ENCODE measurements around the gene VPS9D1. TPM values are rescaled to one million over a fixed set of nuclear protein-coding genes. Genes with fewer than 3 reads are reported as not detected.
"Not testable (repeated sequence)": the region's sequence is repeated elsewhere in the genome, so short reads cannot be mapped to it uniquely, and the experiment has no call there.

The VPS9D1 gene
- polyA plus RNA-seq, 1 experiment, result 15.6 TPM

DNA sequence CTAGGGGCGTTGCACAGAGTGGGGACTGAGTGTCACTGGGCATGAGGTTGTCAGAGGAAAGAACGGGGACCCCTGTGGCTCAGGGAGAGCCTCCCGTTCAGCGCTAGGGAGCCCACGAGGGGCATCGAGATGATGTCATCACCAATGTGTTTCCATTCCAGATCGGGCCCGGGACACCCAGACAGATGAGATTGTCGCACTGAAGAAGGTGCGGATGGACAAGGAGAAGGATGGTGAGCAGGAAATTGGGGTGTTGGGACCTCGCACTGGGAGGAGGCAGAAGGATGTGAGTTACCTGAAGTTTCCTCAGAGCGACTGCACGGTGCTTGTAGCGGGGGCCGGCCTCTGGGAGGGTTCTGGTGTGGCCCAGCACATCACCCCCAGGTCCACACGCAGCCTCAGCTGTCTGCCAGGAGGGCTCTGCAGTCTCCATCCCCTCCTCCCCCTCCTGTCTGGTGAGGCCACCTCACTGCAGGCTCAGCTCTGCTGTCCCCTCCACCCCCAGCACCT lies 30.3 kb downstream of the VPS9D1 start:
- CTCF ChIA-PET, result interaction anchor here (0.9 kb wide), 1 partner anchor 10 kb away, joined by 3 read pairs; no protein-coding TSS in a partner anchor
- no peaks in the 10 kb centered on the region for H3K27me3 ChIP-seq (ENCODE audit: control insufficient read depth, insufficient read depth, low read length)
- H3K36me3 ChIP-seq (ENCODE audit: control insufficient read depth, insufficient read depth, low read length), result peaks cover 32% of the 10 kb centered on the region
- no peak overlapping the region for H3K4me3 ChIP-seq (ENCODE audit: low read depth, low read length)
- POLR2A ChIA-PET, result no interaction called here
- DNase-seq (ENCODE audit: low read depth), result no peak
- TF ChIP-seq, protein P1, sequence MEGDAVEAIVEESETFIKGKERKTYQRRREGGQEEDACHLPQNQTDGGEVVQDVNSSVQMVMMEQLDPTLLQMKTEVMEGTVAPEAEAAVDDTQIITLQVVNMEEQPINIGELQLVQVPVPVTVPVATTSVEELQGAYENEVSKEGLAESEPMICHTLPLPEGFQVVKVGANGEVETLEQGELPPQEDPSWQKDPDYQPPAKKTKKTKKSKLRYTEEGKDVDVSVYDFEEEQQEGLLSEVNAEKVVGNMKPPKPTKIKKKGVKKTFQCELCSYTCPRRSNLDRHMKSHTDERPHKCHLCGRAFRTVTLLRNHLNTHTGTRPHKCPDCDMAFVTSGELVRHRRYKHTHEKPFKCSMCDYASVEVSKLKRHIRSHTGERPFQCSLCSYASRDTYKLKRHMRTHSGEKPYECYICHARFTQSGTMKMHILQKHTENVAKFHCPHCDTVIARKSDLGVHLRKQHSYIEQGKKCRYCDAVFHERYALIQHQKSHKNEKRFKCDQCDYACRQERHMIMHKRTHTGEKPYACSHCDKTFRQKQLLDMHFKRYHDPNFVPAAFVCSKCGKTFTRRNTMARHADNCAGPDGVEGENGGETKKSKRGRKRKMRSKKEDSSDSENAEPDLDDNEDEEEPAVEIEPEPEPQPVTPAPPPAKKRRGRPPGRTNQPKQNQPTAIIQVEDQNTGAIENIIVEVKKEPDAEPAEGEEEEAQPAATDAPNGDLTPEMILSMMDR (IDR thresholded peaks at IDR 0.05; ENCODE audit: insufficient read depth, low read depth, low read length), result no peak

DNA sequence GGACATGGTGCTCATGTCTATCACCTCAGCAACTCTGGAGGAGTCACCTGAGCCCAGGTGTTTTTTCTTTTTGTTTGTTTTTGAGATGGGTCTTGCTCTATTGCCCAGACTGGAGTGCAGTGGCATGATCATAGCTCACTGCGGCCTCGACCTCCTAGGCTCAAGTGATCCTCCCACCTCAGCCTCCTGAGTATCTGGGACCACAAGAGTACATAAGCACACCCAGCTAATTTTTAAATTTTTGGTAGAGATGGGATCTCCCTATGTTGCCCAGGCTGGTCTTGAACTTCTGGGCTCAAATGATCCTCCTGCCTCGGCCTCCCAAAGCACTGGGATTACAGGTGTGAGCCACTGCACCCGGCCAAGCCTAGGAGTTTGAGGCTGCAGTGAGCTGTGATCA lies 31.1 kb downstream of the VPS9D1 start:
- peaks cover 28% of the 10 kb centered on the region for H3K36me3 ChIP-seq (ENCODE audit: control insufficient read depth, insufficient read depth, low read length)
- H3K4me3 ChIP-seq (ENCODE audit: low read depth, low read length); DNase-seq (ENCODE audit: low read depth); H3K27me3 ChIP-seq (ENCODE audit: control insufficient read depth, insufficient read depth, low read length); POLR2A ChIA-PET: not testable (repeated sequence)
- CTCF ChIA-PET, result interaction anchor here (0.6 to 0.8 kb wide), 2 partner anchors 10 to 401 kb away, joined by 3 to 6 read pairs; no protein-coding TSS in a partner anchor

DNA sequence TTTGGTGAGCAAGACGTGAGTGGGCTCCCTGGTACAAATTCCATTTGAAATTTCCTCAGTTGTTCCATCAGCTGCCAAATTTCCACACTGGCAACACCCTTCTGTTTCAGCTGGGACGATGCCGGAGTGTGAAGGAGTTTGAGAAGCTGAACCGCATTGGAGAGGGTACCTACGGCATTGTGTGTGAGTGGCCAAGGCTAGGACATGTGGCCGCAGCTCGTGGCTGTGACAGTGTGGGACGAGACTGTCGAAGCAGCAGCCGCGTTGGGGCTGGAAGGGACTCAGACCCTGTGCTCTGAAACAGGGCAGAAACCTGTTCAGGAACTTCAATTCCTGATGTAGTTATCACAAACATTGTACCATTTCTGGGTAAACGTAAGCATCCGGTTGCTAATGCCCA lies 31.6 kb downstream of the VPS9D1 start:
- Histone ChIP-seq H3K27me3 (ENCODE audit: control insufficient read depth, insufficient read depth, low read length) (no peaks in the 10 kb centered on the region), H3K36me3 (ENCODE audit: control insufficient read depth, insufficient read depth, low read length) (peaks cover 25% of the 10 kb centered on the region), H3K4me3 (ENCODE audit: low read depth, low read length) (no peak overlapping the region)
- ChIA-PET POLR2A (no interaction called here), CTCF (interaction anchor here (0.6 to 0.8 kb wide), 2 partner anchors 11 to 400 kb away, joined by 3 to 6 read pairs; no protein-coding TSS in a partner anchor)
- TF ChIP-seq, protein P1 (IDR thresholded peaks at IDR 0.05; ENCODE audit: insufficient read depth, low read depth, low read length), result no peak
- DNase-seq (ENCODE audit: low read depth), result no peak

DNA sequence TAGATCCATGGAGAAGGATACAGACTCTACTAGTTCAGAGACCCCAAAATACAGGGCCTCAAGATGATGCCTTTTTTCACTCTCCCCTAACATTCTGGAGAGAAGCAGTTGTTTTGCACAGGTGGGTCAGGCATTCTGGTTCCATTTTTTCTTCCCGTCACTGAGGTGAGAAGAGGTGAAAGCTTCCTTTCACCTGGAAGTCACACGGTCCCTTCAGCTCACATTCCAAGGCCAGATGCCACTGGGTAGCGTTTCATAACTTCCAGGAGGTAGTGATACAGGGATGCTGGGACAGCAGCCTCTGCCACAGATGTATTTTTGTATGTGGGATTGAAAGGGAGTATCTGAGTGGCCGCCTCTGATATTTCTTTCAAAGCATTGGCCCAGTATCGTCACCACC lies 32.3 kb downstream of the VPS9D1 start:
- ChIA-PET CTCF (no interaction called here), POLR2A (no interaction called here)
- Histone ChIP-seq H3K27me3 (ENCODE audit: control insufficient read depth, insufficient read depth, low read length) (no peaks in the 10 kb centered on the region), H3K4me3 (ENCODE audit: low read depth, low read length) (no peak overlapping the region), H3K36me3 (ENCODE audit: control insufficient read depth, insufficient read depth, low read length) (peaks cover 19% of the 10 kb centered on the region)
- DNase-seq (ENCODE audit: low read depth), result no peak
- TF ChIP-seq, protein P1 (IDR thresholded peaks at IDR 0.05; ENCODE audit: insufficient read depth, low read depth, low read length), result no peak

DNA sequence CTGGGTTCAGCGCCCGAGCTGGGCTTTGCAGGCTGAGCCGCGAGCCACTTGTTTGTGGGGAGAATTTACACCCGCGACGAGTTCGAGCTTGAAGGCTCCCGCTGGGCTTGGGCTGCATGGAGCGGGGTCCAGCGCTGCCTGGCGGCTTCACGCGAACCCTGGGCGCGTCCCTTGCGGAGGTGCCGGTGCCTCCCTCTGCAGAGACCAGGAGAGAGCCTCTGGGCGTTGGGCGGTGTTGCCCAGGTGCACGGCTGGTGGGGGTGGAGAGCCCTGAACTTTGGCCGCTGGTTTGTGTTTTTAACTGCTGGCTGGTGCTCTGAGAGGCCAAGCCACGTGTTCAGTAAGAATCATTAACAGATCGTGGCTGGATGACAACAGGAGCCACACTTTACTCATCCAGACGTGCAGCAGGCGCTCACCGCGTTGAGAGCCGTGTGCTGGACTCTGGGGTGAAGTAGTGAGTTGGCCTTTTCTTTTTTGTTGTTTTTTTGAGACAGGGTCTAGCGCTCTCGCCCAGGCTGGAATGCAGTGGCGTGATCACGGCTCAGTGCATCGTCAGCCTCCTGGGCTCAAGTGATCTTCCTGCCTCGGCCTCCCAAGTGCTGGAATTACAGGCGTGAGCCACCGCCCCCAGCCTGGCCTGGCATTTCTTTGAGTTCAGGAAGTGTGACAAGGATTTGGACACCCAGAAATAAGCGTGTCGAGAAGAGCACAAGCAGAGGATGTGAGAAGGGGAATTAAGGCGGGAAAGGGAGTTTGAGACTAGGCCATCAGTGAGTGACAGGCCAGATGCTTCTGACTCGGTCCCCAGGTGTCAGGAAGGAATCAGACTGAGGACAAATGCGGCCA lies 33.4 kb downstream of the VPS9D1 start:
- Histone ChIP-seq H3K36me3 (ENCODE audit: control insufficient read depth, insufficient read depth, low read length) (peaks cover 15% of the 10 kb centered on the region), H3K4me3 (ENCODE audit: low read depth, low read length) (peak overlapping the region; percentile 94), H3K27me3 (ENCODE audit: control insufficient read depth, insufficient read depth, low read length) (no peaks in the 10 kb centered on the region)
- TF ChIP-seq, protein P1 (IDR thresholded peaks at IDR 0.05; ENCODE audit: insufficient read depth, low read depth, low read length), result no peak
- ChIA-PET CTCF (interaction anchor here (1.4 kb wide), 1 partner anchor 19 kb away, joined by 4 read pairs; no protein-coding TSS in a partner anchor), POLR2A (interaction anchor here (0.6 kb wide), 1 partner anchor 125 kb away, joined by 3 read pairs; no protein-coding TSS in a partner anchor)
- peak; percentile 3 for DNase-seq (ENCODE audit: low read depth)

Data from BJ (cell line).